ENCODE data around the gene PRDM15.

PRDM15 gene

GRCh38 chr21:41834926-41835663, 44.0 kb downstream of the PRDM15 start:
- DNase-seq (ENCODE audit: low spot score), result no peak
- no peak for TF ChIP-seq CTCF (IDR thresholded peaks at IDR 0.05; ENCODE audit: extremely low read depth, insufficient read depth, missing control alignments)
- in situ Hi-C loops (cut with MboI; ENCODE audit: low pct_unique_long_range_greater_than_20kb, low sequenced_read_pairs, unreplicated experiment), result no loop called here

GRCh38 chr21:41834252-41834925, 44.8 kb downstream of the PRDM15 start:
- TF ChIP-seq CTCF (IDR thresholded peaks at IDR 0.05; ENCODE audit: extremely low read depth, insufficient read depth, missing control alignments), result no peak
- in situ Hi-C loops (cut with MboI; ENCODE audit: low pct_unique_long_range_greater_than_20kb, low sequenced_read_pairs, unreplicated experiment), result no loop called here
- no peak for DNase-seq (ENCODE audit: low spot score)

GRCh38 chr21:41833497-41834115, 45.5 kb downstream of the PRDM15 start:
- no peak for TF ChIP-seq CTCF (IDR thresholded peaks at IDR 0.05; ENCODE audit: extremely low read depth, insufficient read depth, missing control alignments)
- in situ Hi-C loops (cut with MboI; ENCODE audit: low pct_unique_long_range_greater_than_20kb, low sequenced_read_pairs, unreplicated experiment), result no loop called here
- peak; percentile 82 for DNase-seq (ENCODE audit: low spot score)

GRCh38 chr21:41832596-41833496, 46.3 kb downstream of the PRDM15 start:
- in situ Hi-C loops (cut with MboI; ENCODE audit: low pct_unique_long_range_greater_than_20kb, low sequenced_read_pairs, unreplicated experiment), result no loop called here
- DNase-seq (ENCODE audit: low spot score), result peak; percentile 71
- TF ChIP-seq CTCF (IDR thresholded peaks at IDR 0.05; ENCODE audit: extremely low read depth, insufficient read depth, missing control alignments), result no peak

GRCh38 chr21:41831866-41832595, 47.1 kb downstream of the PRDM15 start:
- no peak for DNase-seq (ENCODE audit: low spot score)
- TF ChIP-seq CTCF (IDR thresholded peaks at IDR 0.05; ENCODE audit: extremely low read depth, insufficient read depth, missing control alignments), result no peak
- in situ Hi-C loops (cut with MboI; ENCODE audit: low pct_unique_long_range_greater_than_20kb, low sequenced_read_pairs, unreplicated experiment), result no loop called here

All from GM13977 (cell line).